Measurements from ENCODE around the gene HNRNPUL1. TPM values are rescaled to one million over a fixed set of nuclear protein-coding genes. Genes with fewer than 3 reads are reported as not detected.

HNRNPUL1 gene
- total and polyA plus RNA-seq, 10 of the 15 experiments (the other 5 are each of a cell fraction or from before 2014, with no cell fraction given), result 11.1 to 276 (median 117) TPM

DNA sequence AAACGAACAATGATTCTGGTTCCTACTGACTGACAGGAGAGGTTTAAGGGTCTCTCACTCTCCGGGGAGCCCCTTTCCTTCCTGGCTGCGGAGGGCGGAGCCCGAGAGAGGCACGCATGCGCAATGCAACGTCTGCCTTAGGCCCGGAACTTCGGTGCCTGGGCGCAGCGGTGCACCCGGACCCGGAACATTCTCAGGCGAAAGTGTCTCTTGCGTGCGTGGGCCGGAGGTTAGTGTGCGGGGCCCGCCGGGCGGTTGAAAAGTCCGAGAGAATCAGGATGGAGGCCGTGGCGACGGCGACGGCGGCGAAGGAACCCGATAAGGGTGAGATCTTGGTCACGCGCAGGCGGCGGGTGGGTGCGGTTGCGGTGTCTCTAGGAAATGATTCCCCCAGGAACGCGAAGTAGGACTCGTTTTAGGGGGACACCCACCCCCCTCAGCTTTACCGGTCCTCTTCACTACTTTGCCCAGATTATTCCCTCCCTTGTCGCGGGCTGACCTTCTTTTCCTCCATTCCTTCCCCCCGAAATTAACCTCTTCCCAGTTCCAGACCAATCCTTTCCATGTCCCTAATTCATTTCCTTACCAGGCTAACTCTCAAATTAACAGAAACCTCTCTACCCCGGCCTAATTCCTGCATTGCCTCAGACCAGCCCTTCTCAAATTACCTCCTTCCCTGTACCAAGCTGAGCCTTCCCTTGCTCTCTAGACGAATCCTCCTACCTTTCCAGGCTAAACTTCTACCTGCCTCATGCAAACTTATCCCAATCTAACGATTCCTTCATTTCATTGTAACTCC is 46.1 kb downstream of the HNRNPUL1 start, which contains the start of gene CCDC97 (continued):
- TF ChIP-seq BCL11A (IDR thresholded peaks at IDR 0.05; ENCODE audit: low read depth, low read length) (0 out of 2 replicates have a peak, but pooled peaks have one; percentile 25), EP300 (IDR thresholded peaks at IDR 0.05; ENCODE audit: borderline replicate concordance in 1 of 2, control insufficient read depth in 1 of 2, low read depth in 2 of 2, low read length in 2 of 2) (peak in 1 of 2 experiments; percentile 46; a peak in 1 of 4 replicates), FOXM1 (IDR thresholded peaks at IDR 0.05; ENCODE audit: low read depth, low read length) (peak; percentile 61; the same call in 1 of the 2 replicates), ATF7 (IDR thresholded peaks at IDR 0.05; ENCODE audit: low read depth) (0 out of 2 replicates have a peak, but pooled peaks have one; percentile 40), NRF1 (conservative IDR thresholded peaks at IDR 0.05; ENCODE audit: low read depth, low read length) (peak; percentile 84), SUPT20H (IDR thresholded peaks at IDR 0.05; ENCODE audit: borderline replicate concordance, control insufficient read depth, low read depth, low read length) (no peak), ZNF24 (IDR thresholded peaks at IDR 0.05) (peak; percentile 73), MYC (IDR thresholded peaks at IDR 0.05; ENCODE audit: insufficient read depth, insufficient read length, insufficient replicate concordance, low read length, severe bottlenecking) (no peak), ESRRA (IDR thresholded peaks at IDR 0.05; ENCODE audit: low read length) (peak; percentile 57; the same call in 1 of the 2 replicates), TARDBP (IDR thresholded peaks at IDR 0.05; ENCODE audit: borderline replicate concordance) (peak; percentile 81; the same call in 1 of the 2 replicates), TCF7 (IDR thresholded peaks at IDR 0.05; ENCODE audit: borderline replicate concordance) (peak; percentile 57; the same call in 1 of the 2 replicates), CHD4 (IDR thresholded peaks at IDR 0.05) (no peak), MEF2B (IDR thresholded peaks at IDR 0.05; ENCODE audit: partially characterized antibody, poor library complexity, severe bottlenecking) (peak; percentile 81), RAD51 (IDR thresholded peaks at IDR 0.05) (peak; percentile 65; the same call in 1 of the 2 replicates), BACH1 (IDR thresholded peaks at IDR 0.05; ENCODE audit: borderline replicate concordance) (peak; percentile 76; the same call in 1 of the 2 replicates)
- TF ChIP-seq, protein P1, sequence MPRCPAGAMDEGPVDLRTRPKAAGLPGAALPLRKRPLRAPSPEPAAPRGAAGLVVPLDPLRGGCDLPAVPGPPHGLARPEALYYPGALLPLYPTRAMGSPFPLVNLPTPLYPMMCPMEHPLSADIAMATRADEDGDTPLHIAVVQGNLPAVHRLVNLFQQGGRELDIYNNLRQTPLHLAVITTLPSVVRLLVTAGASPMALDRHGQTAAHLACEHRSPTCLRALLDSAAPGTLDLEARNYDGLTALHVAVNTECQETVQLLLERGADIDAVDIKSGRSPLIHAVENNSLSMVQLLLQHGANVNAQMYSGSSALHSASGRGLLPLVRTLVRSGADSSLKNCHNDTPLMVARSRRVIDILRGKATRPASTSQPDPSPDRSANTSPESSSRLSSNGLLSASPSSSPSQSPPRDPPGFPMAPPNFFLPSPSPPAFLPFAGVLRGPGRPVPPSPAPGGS (IDR thresholded peaks at IDR 0.05; ENCODE audit: borderline replicate concordance, insufficient read depth, low read depth, low read length, poor library complexity, severe bottlenecking), result peak; percentile 75
- TF ChIP-seq, protein P2, sequence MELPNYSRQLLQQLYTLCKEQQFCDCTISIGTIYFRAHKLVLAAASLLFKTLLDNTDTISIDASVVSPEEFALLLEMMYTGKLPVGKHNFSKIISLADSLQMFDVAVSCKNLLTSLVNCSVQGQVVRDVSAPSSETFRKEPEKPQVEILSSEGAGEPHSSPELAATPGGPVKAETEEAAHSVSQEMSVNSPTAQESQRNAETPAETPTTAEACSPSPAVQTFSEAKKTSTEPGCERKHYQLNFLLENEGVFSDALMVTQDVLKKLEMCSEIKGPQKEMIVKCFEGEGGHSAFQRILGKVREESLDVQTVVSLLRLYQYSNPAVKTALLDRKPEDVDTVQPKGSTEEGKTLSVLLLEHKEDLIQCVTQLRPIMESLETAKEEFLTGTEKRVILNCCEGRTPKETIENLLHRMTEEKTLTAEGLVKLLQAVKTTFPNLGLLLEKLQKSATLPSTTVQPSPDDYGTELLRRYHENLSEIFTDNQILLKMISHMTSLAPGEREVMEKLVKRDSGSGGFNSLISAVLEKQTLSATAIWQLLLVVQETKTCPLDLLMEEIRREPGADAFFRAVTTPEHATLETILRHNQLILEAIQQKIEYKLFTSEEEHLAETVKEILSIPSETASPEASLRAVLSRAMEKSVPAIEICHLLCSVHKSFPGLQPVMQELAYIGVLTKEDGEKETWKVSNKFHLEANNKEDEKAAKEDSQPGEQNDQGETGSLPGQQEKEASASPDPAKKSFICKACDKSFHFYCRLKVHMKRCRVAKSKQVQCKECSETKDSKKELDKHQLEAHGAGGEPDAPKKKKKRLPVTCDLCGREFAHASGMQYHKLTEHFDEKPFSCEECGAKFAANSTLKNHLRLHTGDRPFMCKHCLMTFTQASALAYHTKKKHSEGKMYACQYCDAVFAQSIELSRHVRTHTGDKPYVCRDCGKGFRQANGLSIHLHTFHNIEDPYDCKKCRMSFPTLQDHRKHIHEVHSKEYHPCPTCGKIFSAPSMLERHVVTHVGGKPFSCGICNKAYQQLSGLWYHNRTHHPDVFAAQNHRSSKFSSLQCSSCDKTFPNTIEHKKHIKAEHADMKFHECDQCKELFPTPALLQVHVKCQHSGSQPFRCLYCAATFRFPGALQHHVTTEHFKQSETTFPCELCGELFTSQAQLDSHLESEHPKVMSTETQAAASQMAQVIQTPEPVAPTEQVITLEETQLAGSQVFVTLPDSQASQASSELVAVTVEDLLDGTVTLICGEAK (IDR thresholded peaks at IDR 0.05; ENCODE audit: borderline replicate concordance), result peak; percentile 99
- TF ChIP-seq, protein P3, sequence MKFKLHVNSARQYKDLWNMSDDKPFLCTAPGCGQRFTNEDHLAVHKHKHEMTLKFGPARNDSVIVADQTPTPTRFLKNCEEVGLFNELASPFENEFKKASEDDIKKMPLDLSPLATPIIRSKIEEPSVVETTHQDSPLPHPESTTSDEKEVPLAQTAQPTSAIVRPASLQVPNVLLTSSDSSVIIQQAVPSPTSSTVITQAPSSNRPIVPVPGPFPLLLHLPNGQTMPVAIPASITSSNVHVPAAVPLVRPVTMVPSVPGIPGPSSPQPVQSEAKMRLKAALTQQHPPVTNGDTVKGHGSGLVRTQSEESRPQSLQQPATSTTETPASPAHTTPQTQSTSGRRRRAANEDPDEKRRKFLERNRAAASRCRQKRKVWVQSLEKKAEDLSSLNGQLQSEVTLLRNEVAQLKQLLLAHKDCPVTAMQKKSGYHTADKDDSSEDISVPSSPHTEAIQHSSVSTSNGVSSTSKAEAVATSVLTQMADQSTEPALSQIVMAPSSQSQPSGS (IDR thresholded peaks at IDR 0.05; ENCODE audit: low read length), result no peak
- TF ChIP-seq, protein P4, sequence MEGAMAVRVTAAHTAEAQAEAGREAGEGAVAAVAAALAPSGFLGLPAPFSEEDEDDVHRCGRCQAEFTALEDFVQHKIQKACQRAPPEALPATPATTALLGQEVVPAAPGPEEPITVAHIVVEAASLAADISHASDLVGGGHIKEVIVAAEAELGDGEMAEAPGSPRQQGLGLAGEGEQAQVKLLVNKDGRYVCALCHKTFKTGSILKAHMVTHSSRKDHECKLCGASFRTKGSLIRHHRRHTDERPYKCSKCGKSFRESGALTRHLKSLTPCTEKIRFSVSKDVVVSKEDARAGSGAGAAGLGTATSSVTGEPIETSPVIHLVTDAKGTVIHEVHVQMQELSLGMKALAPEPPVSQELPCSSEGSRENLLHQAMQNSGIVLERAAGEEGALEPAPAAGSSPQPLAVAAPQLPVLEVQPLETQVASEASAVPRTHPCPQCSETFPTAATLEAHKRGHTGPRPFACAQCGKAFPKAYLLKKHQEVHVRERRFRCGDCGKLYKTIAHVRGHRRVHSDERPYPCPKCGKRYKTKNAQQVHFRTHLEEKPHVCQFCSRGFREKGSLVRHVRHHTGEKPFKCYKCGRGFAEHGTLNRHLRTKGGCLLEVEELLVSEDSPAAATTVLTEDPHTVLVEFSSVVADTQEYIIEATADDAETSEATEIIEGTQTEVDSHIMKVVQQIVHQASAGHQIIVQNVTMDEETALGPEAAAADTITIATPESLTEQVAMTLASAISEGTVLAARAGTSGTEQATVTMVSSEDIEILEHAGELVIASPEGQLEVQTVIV (IDR thresholded peaks at IDR 0.05; ENCODE audit: borderline replicate concordance, partially characterized antibody), result peak; percentile 62
